HG02763 (cell line): ENCODE results near the gene ZNF74.
"Not testable (repeated sequence)": the region's sequence is repeated elsewhere in the genome, so short reads cannot be mapped to it uniquely, and the experiment has no call there.

Experiments used
- ATAC-seq: cut with Tn5 transposase; IDR thresholded peaks from one replicate; pipeline ENCODE4 v1.9.1; 2021; ENCODE audit warnings: mild to moderate bottlenecking, moderate library complexity; ENCODE audit not compliant: unreplicated experiment

The ZNF74 gene

GRCh38 chr22:20374130-20374529, 19.8 kb upstream of the ZNF74 start:
- ATAC-seq: not testable (repeated sequence)

- ATAC-seq: not testable (repeated sequence)
These were observed 17.7 kb upstream of the ZNF74 start for GRCh38 chr22:20376281-20376680.

GRCh38 chr22:20376983-20377382, 17.0 kb upstream of the ZNF74 start:
- not testable (repeated sequence) for ATAC-seq

- no peak for ATAC-seq
These were observed 15.8 kb upstream of the ZNF74 start for GRCh38 chr22:20378110-20378509.

- ATAC-seq: not testable (repeated sequence)
These were observed 15.3 kb upstream of the ZNF74 start for GRCh38 chr22:20378684-20379083.

GRCh38 chr22:20380486-20380885, 13.5 kb upstream of the ZNF74 start:
- ATAC-seq: no peak

GRCh38 chr22:20383538-20383937, 10.4 kb upstream of the ZNF74 start:
- ATAC-seq: no peak

GRCh38 chr22:20384171-20384570, 9.8 kb upstream of the ZNF74 start:
- no peak for ATAC-seq

GRCh38 chr22:20384865-20385264, 9.1 kb upstream of the ZNF74 start:
- ATAC-seq: no peak

GRCh38 chr22:20386336-20386735, 7.6 kb upstream of the ZNF74 start:
- ATAC-seq: no peak

- ATAC-seq: no peak
These were observed 7.0 kb upstream of the ZNF74 start for GRCh38 chr22:20386972-20387371.

- no peak for ATAC-seq
These were observed 5.8 kb upstream of the ZNF74 start for GRCh38 chr22:20388200-20388599.

- no peak for ATAC-seq
These were observed 4.7 kb upstream of the ZNF74 start for GRCh38 chr22:20389288-20389687.

- no peak for ATAC-seq
These were observed 3.5 kb upstream of the ZNF74 start for GRCh38 chr22:20390394-20390907.

GRCh38 chr22:20391222-20391621, 2.7 kb upstream of the ZNF74 start:
- ATAC-seq: no peak

- ATAC-seq: not testable (repeated sequence)
These were observed 1.5 kb upstream of the ZNF74 start for GRCh38 chr22:20392365-20392881.

GRCh38 chr22:20392983-20393704, 807 bp upstream of the ZNF74 start:
- ATAC-seq: peak; percentile 9

- no peak for ATAC-seq
These were observed 1.4 kb downstream of the ZNF74 start for GRCh38 chr22:20395181-20395906.

- no peak for ATAC-seq
These were observed 1.9 kb downstream of the ZNF74 start for GRCh38 chr22:20395907-20396287.

GRCh38 chr22:20396639-20397038, 2.7 kb downstream of the ZNF74 start:
- ATAC-seq: no peak

GRCh38 chr22:20397498-20397897, 3.5 kb downstream of the ZNF74 start:
- no peak for ATAC-seq

GRCh38 chr22:20398420-20398819, 4.5 kb downstream of the ZNF74 start:
- no peak for ATAC-seq
